Bronchial epithelial cell (primary cell): Measurements from ENCODE around the gene PDE8A. TPM values are rescaled to one million over a fixed set of nuclear protein-coding genes. Genes with fewer than 3 reads are reported as not detected.

ENCODE experiments used
- DNase-seq: peaks from one replicate; pipeline ENCODE4 v3.0.0-alpha.2; 2010; ENCODE audit warnings: low read depth
- FAIRE-seq: peaks from 2 replicates; lab custom pipeline; 2011; peaks lifted over from hg19 to GRCh38; lab: Jason Lieb, UNC
- H3K27me3 ChIP-seq: 2 replicates; pipeline ENCODE4 v1.5.1; 2011; ENCODE audit warnings: low read length; ENCODE audit not compliant: control insufficient read depth, insufficient read depth
- H3K36me3 ChIP-seq: 2 replicates; pipeline ENCODE4 v1.5.1; 2011; ENCODE audit warnings: low read length; ENCODE audit not compliant: control insufficient read depth, insufficient read depth
- H3K4me3 ChIP-seq: 2 replicates; pipeline ENCODE4 v1.5.1; 2011; ENCODE audit warnings: mild to moderate bottlenecking, low read depth, low read length, control low read depth
- total RNA-seq: library from RNA; depleted of rRNA; stranded (reverse); fragments of >200 nt; gene quantifications from 2 replicates; pipeline ENCODE4 v1.2.1, GENCODE V29; 2014
- TF ChIP-seq, protein P1 (sequence below): IDR thresholded peaks from 2 replicates; pipeline ENCODE4 v1.5.1; 2011; ENCODE audit warnings: mild to moderate bottlenecking, moderate library complexity, low read length, control low read depth, inconsistent platforms; ENCODE audit not compliant: insufficient read depth, severe bottlenecking

Gene PDE8A
- total RNA-seq, 1 donor from 2014 or later: 11.6 TPM

DNA sequence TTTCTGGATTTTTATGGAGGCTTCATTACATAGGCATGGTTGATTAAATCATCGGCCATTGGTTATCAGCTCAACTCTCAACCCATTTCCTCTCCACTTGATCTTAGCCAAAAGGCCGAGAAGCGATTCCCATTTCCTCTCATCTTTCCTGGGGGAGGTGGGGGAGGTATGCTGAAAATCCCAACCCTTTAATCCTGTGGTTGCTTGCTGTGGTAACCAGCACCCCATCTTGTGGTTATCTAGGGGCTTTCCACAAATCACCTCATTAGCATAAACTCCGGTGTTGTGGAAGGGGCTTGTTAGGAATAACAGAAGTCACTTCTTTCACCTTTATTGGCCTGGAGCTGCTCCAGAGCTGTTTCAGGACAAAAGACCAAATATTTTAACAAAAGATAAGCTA, 20.9 kb downstream of the PDE8A start:
- TF ChIP-seq, protein P1, sequence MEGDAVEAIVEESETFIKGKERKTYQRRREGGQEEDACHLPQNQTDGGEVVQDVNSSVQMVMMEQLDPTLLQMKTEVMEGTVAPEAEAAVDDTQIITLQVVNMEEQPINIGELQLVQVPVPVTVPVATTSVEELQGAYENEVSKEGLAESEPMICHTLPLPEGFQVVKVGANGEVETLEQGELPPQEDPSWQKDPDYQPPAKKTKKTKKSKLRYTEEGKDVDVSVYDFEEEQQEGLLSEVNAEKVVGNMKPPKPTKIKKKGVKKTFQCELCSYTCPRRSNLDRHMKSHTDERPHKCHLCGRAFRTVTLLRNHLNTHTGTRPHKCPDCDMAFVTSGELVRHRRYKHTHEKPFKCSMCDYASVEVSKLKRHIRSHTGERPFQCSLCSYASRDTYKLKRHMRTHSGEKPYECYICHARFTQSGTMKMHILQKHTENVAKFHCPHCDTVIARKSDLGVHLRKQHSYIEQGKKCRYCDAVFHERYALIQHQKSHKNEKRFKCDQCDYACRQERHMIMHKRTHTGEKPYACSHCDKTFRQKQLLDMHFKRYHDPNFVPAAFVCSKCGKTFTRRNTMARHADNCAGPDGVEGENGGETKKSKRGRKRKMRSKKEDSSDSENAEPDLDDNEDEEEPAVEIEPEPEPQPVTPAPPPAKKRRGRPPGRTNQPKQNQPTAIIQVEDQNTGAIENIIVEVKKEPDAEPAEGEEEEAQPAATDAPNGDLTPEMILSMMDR: no peak
- DNase-seq: no peak
- H3K4me3 ChIP-seq: no peak overlapping the region
- no peak for FAIRE-seq
- no peaks in the 10 kb centered on the region for H3K36me3 ChIP-seq
- no peaks in the 10 kb centered on the region for H3K27me3 ChIP-seq

DNA sequence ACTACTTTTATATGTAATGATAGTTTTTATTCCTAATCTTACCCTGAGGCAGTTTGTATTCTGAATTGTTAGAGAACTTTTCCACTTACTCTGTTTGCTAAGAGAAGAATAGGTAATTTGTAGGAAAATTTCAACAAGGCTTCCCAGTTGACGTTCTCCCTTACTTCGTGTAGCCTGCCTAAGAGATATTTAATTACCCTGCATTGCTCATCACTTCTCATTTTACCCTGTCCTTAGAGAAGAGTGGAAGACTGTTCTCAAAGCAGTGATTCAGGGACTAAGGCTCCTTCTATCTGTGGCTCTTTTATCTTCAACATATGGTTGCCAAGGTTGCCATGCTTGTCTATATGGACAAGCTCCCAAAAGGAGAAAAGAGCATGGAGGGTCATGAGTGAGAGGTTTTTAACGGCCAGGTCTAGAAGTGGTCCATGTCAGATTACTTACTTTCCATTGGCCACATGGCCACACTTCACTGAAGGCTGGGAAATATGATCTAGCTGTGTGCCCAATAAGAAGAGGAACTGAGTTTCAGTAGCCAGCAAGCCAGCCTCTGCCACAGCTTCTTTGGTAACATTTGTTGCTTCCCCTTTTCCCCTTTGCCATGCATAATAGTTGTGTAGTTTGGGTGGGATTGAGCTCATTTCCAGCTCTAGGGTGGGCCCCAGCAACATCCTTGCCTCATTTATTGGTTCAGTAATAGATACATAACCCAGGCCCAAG, 22.1 kb downstream of the PDE8A start:
- Histone ChIP-seq H3K27me3 (no peaks in the 10 kb centered on the region), H3K4me3 (no peak overlapping the region), H3K36me3 (no peaks in the 10 kb centered on the region)
- no peak for FAIRE-seq
- DNase-seq: no peak
- TF ChIP-seq, protein P1: no peak

DNA sequence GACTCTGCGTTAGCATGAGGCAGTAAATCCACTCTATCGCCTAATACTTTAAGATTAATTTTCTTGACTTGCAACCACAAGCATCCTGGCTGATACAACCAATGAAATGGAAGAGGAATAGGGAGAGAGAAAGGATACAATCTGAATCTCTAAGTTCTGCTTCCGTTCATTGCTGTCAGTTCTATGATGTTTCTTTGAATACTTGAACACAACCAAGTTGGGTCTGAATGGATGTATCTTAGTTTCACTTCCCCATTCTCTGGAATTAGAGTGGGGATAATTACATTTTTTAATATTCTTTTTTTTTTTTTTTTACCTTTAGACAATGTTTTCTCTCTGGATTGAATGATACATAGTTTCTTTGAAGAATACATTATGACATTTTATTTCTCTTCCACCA, 22.9 kb downstream of the PDE8A start:
- no peak for FAIRE-seq
- TF ChIP-seq, protein P1: no peak
- no peak for DNase-seq
- H3K36me3 ChIP-seq: no peaks in the 10 kb centered on the region
- H3K4me3 ChIP-seq: no peak overlapping the region
- H3K27me3 ChIP-seq: no peaks in the 10 kb centered on the region

DNA sequence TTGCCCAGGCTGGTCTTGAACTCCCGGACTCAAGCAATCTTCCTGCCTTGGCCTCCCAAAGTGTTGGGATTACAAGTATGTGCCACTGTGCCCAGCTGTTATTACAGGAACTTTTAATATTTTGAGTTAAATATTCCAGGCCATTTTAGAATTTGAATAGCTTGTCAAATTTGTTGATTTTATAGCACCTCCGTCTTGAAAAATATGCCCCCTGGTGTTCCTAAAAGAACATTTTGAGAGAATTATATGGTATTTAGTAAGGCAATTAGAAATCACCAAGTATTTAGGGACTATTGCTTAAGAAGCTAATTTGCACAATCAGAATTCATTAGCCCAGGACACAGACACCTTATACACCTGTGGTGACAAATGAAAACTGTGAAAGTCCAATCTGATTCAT, 23.7 kb downstream of the PDE8A start:
- DNase-seq (no peak), FAIRE-seq (no peak)
- H3K36me3 ChIP-seq: no peaks in the 10 kb centered on the region
- no peaks in the 10 kb centered on the region for H3K27me3 ChIP-seq
- no peak overlapping the region for H3K4me3 ChIP-seq
- TF ChIP-seq, protein P1: no peak

DNA sequence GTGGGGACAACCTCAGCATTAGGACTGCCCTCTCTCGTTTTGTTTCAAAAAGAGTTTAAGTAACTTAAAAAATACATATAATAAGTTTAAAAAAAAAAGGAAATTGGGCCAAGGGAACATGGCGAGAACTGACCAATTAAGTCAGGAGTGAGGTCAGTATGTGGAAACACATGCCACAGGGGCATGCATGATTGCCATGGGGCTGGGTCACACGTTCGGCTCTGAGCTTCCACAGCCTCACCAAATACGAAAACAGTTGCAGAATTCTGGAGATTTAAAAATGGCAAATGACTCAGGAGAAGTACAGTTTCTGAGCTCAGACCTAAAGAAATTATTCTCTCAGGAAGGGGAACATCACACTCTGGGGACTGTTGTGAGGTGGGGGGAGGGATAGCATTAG, 24.1 kb downstream of the PDE8A start:
- Histone ChIP-seq H3K36me3 (no peaks in the 10 kb centered on the region), H3K4me3 (no peak overlapping the region), H3K27me3 (no peaks in the 10 kb centered on the region)
- FAIRE-seq (no peak), DNase-seq (no peak)
- TF ChIP-seq, protein P1: no peak

DNA sequence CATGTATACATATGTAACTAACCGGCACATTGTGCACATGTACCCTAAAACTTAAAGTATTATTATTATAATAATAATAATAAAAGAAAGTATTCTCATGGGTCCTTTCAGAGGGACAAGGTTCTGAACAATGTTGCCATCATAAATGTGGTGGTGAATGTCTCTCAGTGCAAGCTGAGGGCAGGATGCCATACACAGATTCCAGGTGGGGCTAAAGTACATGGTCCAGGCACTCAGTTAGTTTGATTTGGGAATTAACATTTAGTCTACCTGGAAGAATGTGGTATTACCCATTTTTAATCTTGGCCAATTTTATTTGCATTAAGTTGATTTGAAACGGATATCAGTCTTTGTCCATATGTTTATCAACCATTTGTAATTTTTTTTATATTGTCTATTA, 24.5 kb downstream of the PDE8A start:
- TF ChIP-seq, protein P1: no peak
- DNase-seq (no peak), FAIRE-seq (no peak)
- Histone ChIP-seq H3K27me3 (no peaks in the 10 kb centered on the region), H3K36me3 (no peaks in the 10 kb centered on the region), H3K4me3 (no peak overlapping the region)
